LNCAP (cell line): ENCODE measurements around the gene TCTN3.

Experiments
- TF ChIP-seq, protein P1 (sequence below): fragments of 450-650 bp; IDR thresholded peaks from 2 replicates; pipeline ENCODE4 v1.5.1; 2017; ENCODE audit warnings: mild to moderate bottlenecking

Gene TCTN3

DNA sequence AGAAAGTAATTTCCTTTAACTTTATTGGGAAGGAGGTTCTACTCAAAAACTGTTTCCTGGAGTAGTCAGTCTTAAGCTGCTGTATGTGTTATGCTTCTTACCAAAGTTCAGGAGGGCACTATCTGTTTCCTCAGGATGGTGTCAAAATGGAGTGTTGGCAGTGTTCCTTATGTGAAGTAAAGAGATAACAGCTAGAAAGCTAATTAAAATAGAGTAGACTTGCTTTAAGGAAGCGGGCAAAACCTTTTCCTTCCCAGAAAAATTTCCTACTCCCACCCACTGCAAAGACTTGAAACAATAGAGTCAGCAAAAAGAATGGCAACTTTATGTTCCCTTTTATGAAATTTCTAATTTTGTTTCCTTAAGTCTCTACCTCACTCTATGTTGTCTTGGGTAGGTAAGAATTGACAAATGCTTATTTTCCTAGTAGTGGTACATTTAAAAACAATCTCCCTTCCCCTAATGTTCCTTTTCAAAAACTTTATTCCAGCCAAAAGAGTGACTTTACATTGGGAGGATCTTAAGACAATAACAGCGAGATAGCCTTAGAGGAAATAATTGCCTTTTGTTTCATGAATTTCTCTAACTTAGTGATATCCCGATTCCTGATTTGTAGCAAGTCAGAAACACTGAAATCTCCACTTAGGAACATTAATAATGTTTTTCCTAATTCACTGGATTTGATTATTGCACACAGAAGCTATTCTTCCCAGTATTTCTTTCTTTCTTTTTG, 35.8 kb upstream of the TCTN3 start:
- TF ChIP-seq, protein P1, sequence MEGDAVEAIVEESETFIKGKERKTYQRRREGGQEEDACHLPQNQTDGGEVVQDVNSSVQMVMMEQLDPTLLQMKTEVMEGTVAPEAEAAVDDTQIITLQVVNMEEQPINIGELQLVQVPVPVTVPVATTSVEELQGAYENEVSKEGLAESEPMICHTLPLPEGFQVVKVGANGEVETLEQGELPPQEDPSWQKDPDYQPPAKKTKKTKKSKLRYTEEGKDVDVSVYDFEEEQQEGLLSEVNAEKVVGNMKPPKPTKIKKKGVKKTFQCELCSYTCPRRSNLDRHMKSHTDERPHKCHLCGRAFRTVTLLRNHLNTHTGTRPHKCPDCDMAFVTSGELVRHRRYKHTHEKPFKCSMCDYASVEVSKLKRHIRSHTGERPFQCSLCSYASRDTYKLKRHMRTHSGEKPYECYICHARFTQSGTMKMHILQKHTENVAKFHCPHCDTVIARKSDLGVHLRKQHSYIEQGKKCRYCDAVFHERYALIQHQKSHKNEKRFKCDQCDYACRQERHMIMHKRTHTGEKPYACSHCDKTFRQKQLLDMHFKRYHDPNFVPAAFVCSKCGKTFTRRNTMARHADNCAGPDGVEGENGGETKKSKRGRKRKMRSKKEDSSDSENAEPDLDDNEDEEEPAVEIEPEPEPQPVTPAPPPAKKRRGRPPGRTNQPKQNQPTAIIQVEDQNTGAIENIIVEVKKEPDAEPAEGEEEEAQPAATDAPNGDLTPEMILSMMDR: no peak

DNA sequence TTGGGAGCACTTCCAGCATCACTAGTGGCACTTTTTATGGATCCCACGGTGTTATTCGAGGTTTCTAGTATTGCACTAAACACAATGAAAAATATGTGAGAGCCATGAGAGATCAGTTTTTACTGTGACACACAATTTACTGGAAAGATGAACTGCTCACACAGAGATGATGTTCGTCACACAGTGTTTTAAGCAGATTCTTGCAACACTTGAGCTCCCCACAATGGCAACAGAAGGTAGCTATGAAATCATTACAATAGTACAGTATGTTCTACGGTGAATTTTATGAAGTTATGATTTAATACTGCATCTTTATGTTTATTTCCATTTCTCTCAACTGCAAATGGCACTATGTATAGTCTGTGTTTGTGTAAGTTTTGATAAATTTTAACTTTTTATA, 34.8 kb upstream of the TCTN3 start:
- TF ChIP-seq, protein P1: no peak

DNA sequence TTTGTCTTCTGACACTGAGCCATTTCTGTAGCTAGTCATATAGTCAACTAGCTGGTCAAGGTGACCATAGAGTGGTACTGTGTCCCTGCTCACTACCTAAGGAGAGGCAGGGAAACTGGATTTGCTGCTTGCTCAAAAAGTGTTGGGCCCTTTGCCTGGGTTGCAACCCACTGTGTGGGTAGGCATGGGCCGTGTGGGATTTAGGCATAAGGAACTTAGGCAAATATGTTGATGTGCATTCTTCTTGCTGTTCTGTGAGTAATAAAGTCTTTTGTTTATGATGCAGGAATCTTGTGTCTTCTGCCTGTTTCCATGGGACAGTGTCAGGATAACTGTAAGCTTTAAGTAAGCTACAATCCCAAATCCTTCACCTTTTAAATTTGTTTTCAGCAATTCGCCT, 23.1 kb upstream of the TCTN3 start:
- TF ChIP-seq, protein P1: no peak

GRCh38 chr10:95716466-95716865, 22.7 kb upstream of the TCTN3 start:
- TF ChIP-seq, protein P1: no peak

DNA sequence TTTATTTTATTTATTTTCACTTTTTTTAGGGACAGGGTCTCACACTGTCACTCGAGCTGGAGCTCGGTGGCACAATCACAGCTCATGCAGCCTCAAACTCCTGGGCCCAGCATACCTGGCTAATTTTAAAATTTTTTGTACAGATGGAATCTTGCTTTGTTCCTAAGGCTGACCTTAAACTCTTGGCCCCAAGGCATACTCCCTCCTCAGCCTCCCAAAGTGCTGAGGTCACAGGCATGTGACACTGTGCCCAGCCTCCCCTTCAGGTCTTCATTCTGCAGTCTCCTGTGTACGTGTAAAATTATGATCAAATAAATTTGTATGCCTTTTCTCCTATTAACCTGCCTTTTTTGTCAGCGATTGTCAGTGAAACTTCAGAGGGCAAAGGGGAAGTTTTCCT, 17.8 kb upstream of the TCTN3 start:
- TF ChIP-seq, protein P1: no peak

DNA sequence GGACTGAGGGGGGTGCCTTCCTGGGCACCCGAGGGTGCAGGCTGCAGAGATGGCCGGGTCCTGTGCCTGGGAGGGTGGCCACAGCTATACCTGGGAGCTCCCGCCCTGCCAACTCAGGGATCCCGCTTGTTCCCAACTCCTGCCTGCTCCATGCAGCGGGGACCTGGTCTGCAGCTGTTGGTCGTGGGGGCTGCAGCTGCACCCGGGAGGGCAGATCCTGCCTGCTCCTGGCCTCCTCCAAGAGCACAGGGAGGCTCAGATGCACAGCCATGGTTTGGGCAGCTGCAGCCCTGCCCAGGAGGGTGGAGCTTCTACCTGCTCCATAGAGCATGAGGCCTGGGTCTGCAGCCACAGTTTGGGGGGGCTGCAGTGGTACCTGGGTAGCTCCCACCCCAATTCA, 13.3 kb upstream of the TCTN3 start:
- TF ChIP-seq, protein P1: no peak

DNA sequence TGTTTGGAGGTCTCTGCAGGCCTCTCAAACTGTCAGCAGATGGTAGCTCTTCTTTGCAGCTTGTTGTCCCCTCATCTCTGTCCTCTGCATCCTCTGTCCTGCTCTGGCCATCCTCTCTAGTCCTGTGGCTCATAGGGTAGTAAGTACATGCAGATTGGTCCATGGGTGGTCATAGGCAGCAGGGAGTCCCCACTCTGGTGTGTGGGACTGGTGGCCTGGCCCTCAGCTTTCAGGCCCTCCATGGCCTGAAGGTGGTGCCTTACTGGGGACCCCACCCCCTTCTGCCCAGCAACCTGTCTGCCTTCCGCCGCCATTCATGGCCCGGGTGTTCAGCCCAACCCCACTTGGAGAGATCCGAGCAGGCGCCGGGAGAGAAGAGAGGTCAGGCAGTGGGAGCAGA, 12.8 kb upstream of the TCTN3 start:
- TF ChIP-seq, protein P1: no peak

DNA sequence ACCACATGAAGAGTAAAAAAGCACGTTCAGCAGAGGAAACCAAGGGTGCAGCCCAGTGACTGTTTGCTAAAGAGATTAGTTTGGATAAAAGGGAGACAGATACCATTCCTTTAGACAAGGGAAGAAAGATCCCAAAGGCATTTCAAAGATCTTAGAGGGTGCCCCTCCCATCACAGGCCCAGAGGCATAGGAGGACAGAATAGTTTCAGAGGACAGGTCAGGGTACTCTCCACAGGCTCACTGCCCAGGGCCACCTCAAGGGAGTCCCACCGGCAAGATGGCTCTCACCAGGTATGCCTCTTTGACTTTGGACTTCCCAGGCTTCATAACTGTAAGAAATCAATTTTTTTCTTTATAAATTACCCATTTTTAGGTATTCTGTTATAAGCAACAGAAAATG, 4.7 kb upstream of the TCTN3 start:
- TF ChIP-seq, protein P1: no peak
